HCT116 (cell line): ENCODE results near the gene HES5.

Experiments used
- ELF1 ChIP-seq: IDR thresholded peaks from 2 replicates; pipeline ENCODE4 v1.6.1; 2012; ENCODE audit warnings: low read depth, borderline replicate concordance
- EZH2 ChIP-seq: fragments of 200-600 bp; sonication (generic); IDR thresholded peaks from 2 replicates; pipeline ENCODE4 v1.6.1; 2017; ENCODE audit warnings: antibody characterized with exemption, mixed run types
- EZH2phosphoT487 ChIP-seq: fragments of 200-600 bp; IDR thresholded peaks from 2 replicates; pipeline ENCODE4 v1.6.1; 2018; ENCODE audit warnings: antibody characterized with exemption, borderline replicate concordance
- JUND ChIP-seq: IDR thresholded peaks from 2 replicates; pipeline ENCODE4 v1.6.1; 2012
- POLR2A ChIP-seq: IDR thresholded peaks from 2 replicates; pipeline ENCODE4 v1.7.0; 2011; ENCODE audit warnings: borderline replicate concordance; ENCODE audit not compliant: insufficient read depth, insufficient read length; ENCODE audit errors: extremely low read depth
- POLR2AphosphoS5 ChIP-seq: IDR thresholded peaks from 2 replicates; pipeline ENCODE4 v1.6.1; 2011; ENCODE audit warnings: mild to moderate bottlenecking, low read depth, low read length, moderate library complexity
- ZNF274 ChIP-seq: fragments of 200-500 bp; sonication (Bioruptor generic); IDR thresholded peaks from 2 replicates; pipeline ENCODE4 v1.6.1; 2014; ENCODE audit warnings: mild to moderate bottlenecking, low read depth, low read length, inconsistent platforms
- TF ChIP-seq, protein P1 (sequence below), 3 experiments: fragments of 200-600 bp in 1 of 3; sonication (generic) in 1 of 3; IDR thresholded peaks in 2 of 3; conservative IDR thresholded peaks in 1 of 3; 2 replicates each; pipeline ENCODE4 v1.5.1; 2012 to 2017; ENCODE audit warnings: low read depth in 2 of 3, low read length in 2 of 3, antibody characterized with exemption in 1 of 3, borderline replicate concordance in 1 of 3, control low read depth in 1 of 3, mild to moderate bottlenecking in 1 of 3, mixed read lengths in 1 of 3, mixed run types in 1 of 3, moderate library complexity in 1 of 3; ENCODE audit not compliant: insufficient read depth in 1 of 3

DNA sequence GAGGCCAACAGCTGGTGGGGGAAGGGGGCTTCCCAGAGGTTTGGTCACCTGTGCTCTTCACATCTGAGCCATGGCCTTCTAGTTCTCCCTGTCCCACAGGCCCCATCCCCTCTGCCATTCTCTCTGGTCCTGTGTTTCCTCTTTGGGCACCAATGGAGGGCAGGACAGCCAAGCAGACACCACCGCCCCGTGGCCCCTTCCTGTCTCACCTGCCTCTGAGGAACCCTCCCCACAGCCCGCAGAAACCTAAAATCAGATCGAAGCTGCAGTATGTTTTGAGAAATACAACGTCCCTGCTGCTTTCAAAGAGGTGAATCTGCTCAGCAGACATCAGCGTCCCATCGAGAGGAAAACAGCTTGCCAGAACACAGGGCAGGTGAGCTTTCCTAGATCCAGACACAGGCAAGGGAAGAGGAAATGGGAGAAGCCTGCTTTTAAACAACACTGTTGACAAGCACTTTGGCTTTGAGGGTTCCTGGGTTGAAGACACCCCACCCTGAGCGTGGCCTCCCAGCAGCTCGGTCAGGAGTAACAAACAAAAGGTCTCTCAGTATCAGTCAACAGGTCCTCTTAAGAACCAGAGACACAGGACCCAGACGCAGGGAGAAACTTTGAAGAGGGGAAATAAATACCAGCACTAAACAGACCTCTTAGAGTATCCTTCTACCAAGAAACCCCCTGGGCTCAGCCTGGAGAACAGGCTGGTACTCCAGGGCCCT lies 6.0 kb downstream of the HES5 start:
- TF ChIP-seq, protein P1, sequence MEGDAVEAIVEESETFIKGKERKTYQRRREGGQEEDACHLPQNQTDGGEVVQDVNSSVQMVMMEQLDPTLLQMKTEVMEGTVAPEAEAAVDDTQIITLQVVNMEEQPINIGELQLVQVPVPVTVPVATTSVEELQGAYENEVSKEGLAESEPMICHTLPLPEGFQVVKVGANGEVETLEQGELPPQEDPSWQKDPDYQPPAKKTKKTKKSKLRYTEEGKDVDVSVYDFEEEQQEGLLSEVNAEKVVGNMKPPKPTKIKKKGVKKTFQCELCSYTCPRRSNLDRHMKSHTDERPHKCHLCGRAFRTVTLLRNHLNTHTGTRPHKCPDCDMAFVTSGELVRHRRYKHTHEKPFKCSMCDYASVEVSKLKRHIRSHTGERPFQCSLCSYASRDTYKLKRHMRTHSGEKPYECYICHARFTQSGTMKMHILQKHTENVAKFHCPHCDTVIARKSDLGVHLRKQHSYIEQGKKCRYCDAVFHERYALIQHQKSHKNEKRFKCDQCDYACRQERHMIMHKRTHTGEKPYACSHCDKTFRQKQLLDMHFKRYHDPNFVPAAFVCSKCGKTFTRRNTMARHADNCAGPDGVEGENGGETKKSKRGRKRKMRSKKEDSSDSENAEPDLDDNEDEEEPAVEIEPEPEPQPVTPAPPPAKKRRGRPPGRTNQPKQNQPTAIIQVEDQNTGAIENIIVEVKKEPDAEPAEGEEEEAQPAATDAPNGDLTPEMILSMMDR (IDR thresholded peaks at IDR 0.05 in 2 of 3, conservative IDR thresholded peaks at IDR 0.05 in 1 of 3; ENCODE audit: borderline replicate concordance in 1 of 3, insufficient read depth in 1 of 3, low read depth in 2 of 3, low read length in 2 of 3): no peak
- no peak for TF ChIP-seq ELF1
- TF ChIP-seq ZNF274: no peak
- TF ChIP-seq EZH2: no peak
- TF ChIP-seq JUND: no peak
- TF ChIP-seq POLR2AphosphoS5: no peak
- TF ChIP-seq POLR2A: no peak
- TF ChIP-seq EZH2phosphoT487: no peak
